GM19397 (cell line): Measurements from ENCODE around the gene TXNDC5.
"Not testable (repeated sequence)": the region's sequence is repeated elsewhere in the genome, so short reads cannot be mapped to it uniquely, and the experiment has no call there.

Experiments
- ATAC-seq: cut with Tn5 transposase; IDR thresholded peaks from one replicate; pipeline ENCODE4 v1.9.1; 2021; ENCODE audit warnings: mild to moderate bottlenecking, moderate library complexity; ENCODE audit not compliant: unreplicated experiment

Gene TXNDC5

DNA sequence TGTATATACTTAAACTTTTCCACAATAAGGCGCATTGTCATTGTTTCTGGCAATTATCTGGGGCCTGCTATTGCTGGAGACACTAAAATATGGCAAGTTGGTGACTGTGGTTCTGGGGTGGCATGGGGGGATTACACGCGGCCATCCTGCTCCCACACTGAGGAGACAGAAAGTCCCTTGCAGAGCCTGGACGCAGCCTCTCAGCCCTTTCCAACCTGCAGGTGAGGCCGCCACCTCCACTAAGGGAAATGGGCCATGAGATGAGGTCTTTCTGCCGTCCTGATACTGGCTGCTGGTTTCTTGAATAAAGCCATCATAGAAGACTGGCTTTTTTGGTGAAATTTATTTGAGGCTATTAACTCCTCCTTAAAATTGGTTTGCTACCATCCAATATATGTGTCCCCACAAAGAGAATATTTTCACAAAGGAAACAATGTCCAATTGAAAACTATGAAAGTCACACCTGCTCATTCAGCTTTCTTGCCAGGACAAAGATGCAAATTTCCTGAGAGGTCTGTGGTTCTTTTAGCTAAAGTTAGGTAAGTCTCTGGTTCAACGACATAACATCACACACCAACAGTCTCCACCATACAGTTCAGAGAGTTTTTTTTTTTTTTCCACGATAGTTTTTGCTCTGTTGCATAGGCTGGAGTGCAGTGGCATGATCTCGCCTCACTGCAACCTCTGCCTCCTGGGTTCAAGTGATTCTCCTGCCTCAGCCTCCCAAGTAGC is 13.0 kb downstream of the TXNDC5 start:
- no peak for ATAC-seq

DNA sequence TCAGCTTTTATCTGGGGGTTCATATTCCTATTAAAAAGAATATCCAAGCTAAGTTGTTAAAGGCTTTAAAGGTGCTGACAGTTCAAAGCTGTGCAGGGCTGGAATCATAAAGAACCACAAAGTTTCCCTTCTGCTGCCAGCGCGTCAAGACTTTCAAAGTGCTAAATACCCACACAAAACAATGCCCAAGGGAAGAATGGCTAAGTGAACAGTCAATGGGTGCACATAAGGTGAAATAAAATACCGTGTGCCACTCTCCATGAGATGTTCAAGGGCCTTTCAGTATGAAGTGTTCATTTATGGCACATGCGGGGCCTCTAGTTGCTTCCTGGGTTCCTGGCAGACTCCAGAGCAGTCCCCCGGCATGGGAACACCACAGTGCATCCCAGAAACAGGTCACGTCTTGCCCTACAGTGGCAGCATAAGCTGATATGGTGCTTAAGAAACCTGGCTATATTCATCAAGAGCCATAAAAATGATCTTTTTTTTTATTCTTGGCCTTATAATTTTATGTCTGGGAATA is 14.1 kb downstream of the TXNDC5 start:
- no peak for ATAC-seq

DNA sequence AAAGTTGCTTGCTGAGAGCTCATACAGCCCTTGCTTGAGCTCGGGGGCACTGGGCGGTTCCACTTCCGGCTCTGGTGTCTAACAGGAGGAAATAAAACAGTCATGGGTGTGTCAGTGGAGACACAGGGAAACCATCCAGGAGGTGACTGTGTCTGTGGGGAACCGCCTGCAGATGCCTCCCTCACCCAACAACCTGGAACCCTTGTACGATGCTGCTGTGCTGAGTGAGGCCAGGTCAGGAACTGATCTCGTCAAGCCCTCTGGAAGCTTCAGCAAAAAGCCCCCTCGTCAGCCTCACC is 15.5 kb downstream of the TXNDC5 start:
- no peak for ATAC-seq

DNA sequence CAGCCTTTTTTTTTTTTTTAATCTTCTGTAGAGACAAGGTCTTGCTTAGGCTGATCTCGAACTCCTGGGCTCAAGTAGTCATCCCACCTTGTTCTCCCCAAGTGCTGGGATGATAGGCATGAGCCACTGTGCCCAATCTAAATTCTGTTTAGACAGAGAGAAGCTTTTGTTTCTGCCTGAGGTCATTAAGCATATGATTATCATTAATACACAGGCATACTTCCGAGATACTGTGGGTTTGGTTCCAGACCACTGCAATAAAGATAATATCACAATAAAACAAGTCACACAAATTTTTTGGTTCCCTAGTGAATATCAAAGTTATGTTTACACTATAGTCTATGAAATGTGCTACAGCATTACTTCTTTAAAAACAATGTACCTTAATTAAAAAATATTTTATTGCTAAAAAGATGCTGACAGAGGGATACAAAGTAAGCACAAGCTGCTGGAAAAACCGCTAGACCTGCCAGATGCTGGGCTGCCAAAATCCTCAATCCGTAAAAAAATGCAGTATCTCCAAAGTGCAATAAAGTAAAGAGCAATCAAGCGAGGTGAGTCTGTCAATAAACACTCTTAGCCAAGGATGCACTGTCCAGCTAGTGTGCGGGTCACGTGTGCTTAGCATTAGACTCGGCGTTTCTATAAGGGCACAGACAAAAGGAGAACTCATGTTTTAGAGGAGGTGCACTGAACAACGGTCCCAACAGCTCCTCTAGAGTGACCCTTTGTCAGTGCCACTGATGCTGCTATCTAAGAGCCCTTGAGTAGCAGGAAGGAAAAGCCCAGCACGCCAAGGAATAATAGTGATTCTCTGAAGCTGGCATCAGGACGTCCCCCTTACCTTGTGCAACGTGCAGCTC is 16.1 kb downstream of the TXNDC5 start:
- no peak for ATAC-seq

DNA sequence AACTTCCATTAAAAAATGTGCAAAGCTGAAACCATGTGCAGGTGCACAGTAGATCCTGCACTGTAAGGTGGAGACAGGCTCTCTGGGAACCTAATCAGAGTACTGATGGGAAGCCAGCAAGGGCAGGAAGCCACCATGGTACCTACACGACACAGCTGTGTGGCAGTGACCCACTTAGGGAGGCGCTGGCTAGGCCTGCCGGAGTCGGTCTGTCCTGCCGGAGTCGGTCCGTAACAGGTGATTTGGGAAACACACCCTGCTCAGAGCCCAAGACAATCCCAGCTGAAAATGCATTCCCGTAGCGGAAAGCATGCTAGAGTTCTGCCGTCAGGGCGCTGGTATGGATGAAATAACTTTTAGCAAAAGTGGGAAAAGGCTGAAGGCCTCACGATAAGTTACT is 17.2 kb downstream of the TXNDC5 start:
- no peak for ATAC-seq

DNA sequence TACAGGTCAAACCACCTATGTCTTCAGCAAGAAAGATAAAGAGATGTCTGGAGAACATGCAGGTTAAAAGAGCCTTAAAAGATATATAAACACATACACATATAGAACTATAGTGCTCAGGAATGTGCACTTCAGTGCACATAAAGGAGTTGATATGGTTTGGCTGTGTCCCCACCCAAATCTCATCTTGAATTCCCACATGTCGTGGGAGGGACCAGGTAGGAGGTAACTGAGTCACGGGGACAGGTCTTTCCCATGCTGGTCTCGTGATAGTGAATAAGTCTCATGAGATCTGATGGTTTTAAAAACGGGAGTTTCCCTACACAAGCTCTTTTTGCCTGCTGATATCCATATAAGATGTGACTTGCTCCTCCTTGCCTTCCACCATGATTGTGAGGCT is 18.2 kb downstream of the TXNDC5 start:
- ATAC-seq: not testable (repeated sequence)

DNA sequence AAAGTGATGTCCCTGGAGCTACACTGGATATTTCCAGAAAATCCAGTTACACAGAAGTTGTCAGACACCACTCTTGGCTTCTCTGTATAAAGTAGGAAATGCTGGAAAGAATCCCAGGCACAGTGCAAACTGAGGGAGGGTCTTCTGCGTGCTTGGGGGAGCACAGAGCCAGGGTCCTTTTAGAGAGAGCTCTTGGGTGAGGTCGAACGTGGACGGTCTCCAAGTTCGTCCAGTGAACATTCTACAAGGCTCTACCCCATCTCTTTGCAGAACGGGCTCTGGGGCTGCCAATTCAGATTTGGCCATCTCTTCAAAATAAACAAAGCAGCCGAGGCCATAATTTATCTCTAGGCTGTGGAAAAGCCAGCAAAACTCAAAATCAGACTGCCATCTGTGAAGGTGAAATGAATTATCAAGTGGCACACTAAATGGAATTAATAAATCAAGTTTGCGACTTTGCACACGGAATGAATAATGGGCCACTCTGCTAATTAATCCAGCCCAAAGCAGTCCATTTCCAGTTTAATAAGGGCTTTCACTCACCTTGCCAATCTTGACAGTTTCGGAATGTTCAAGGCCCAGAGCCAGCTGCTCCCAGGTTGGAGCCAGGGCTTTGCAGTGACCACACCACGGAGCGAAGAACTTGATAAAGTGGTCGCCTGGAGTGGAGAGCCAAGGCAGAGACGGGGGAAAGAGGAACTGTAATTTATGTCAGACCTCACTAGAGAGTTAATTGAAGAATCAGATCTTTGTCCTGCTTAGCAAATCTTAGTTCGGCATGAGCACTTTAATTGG is 19.3 kb downstream of the TXNDC5 start:
- no peak for ATAC-seq

DNA sequence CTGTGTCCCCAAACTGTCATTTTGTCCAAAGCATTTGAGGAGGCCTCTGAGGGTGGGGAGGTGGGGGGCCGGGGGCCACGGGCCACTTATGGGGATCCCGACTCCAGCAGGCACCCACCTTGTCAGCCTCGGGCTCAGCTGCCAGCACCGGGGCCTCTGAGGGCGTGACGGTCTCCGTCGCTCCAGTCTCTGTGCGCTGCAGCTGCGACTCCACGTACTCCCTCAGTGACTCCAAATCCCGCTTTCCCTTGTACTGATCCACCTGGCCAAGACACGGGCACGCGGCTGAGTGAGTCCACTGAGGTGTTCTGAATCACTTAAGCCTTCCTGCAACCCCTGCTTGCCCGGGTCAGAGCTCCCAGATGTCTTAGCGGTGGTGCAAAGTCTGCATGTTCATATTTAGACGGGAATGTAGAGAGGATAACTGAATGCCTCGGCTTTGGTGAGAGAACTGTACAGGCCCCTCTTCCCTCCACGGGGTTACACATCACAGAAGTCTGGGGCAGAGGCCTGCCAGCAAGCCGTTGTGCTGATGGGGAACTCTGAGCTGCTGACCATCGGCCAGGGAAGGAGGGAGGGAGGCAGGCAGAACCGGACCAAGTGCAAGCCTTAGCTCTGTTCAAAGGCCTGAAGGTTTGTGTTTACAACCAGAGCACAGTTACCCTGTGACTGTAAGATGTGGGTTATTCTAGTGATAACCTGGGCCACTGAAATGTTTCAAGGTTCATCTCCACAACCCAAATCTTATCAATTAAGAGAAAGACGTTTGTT is 21.8 kb downstream of the TXNDC5 start:
- no peak for ATAC-seq

DNA sequence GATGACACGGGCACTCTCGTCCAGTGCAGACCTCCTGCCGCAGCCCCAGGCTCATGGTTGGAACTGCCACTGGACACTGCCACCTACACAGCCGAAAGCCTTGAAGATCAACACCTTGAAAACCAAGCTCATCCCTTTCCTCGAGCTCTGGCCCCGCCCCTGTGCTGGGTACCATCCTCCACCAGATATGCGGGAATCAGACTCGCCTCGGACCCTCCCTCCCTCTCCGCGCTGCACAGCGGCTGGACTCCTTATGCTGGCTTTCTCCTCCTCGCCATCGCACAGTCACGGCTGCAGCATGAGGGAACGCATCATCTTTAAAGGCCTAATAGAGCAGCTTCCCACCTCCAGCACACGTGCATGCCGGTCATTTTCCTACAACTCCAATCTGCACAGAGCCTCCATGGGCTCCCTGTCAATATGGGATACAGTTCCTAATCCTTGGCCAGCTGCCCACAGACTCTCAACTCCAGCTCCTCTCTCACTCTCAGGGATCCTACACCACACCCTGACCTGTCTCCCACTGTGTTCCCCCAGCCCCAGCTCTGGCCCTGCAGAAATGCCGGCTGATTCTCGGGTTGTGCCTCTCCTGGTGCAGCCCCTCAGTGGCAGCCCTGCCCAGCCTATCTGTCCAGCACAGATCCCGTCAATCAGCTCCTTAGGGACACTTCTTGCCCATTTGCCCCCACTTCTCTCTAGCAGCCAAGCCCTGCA is 23.2 kb downstream of the TXNDC5 start:
- no peak for ATAC-seq

DNA sequence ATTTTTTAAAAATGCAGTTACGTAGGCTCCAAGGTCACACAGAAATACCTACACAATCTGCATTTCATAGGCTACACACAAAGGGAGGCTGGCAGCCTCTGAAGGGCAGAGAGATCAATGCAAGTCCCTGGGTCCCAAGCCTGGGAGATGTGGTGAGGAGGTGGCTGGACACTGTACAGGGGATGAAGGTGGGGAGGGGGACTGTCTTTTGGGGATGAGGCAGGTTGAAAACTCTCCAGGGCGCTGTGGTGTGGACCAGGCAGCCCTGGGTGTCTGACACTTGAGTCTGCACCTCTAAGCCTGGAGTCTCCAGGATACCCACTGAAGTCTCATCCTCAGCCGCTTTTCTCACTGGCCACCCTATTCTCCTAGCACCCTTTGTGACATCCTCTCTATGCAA is 24.5 kb downstream of the TXNDC5 start:
- ATAC-seq: no peak

DNA sequence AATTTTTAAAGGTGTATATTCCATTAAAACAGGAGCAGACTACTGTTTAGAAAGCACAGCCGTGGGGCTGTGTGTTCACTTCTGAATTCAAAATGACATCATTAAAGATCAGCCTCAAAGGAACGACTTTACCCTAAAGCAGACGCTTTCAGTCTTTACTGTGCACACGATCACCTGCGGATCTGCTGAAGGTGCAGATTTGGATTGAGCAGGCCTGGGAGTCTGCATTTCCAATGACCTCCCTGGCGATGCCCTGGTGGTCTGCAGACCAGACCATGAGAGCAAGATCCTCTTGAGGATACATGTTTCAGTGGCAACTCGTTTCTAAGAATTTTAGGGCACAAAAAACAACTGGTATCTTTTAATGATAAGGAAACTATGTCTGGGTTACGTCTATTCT is 27.2 kb downstream of the TXNDC5 start:
- ATAC-seq: no peak

DNA sequence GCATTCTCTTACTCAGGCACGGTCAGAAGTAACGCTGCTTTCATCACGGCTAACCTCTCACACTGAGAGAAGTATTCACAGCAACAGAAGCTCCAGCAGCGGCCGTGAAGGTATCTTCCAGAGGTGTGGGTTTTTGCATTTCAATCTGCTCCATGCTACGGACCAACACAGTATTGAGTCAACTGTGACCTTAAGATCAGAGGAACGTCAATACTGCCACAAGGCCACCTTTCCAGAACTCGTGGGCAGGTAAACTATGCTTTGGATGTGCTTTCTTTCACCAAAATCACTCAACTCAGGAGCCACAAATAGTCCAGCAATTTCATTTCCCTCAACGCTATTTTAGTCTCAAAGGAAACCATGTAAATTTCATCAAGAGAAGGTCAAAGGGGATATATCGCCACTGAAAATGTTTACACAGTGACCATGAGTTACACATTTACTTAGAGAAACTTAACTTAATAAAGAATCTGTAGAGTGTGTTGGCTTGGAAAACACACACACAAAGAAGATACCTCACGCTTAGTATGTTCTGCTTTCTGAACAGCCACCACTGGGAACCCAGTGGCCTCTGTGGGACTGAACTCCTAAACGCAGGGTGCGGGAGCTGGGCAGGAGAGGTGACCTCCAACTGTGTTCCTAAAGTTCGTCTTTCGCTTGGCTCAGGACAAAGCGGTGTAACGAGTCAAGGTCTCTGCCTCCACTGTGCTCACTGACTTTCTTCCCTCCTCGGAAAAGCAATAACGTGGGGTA is 27.9 kb downstream of the TXNDC5 start:
- ATAC-seq: no peak

DNA sequence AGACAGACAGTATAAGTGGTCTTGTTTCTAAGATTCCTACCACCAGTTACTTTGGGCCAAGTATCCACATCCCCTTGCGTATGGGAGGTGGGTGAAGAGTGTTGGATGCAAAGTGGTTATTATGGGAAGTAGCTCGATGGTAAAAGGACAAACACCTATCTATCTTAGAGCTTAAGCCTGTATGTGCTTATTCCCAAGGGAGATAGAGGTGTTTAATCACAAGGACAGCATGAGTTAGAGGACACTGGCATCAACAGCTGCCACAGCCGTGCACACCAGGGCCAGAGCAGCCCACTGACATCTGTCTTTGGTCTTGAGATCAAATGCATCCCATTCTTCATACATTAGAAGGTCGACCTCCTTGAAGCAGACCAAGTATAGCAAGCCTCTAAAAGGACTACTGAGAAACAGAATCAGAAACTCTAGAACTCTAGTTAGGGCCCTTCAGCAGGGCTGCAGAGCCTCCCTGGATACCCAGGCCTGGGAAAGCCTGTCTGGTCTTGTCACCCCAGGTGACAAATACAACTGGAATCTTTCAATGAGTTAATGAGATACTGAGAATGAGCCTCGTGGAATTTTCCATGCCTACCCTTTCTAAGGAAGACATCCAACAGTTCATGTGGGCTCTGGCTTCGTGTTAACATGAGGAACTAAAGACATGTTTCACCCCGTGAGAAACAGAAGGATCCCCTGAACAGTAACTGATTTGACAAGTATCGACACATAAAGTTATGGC is 28.7 kb downstream of the TXNDC5 start:
- ATAC-seq: no peak

DNA sequence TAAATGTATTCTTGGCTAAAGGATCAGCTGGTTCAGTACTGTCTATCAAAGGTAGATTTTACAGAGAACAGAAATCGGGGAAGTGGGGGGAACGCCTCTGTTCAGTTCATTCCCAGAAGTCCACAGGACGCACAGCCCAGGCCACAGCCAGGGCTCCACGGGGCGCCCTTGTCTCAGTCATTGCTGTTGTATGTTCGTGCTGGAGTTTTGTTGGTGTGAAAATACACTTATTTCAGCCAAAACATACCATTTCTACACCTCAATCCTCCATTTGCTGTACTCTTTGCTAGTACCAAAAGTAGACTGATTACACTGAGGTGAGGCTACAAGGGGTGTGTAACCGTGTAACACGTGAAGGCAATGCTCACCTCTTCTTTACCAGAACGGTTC is 29.9 kb downstream of the TXNDC5 start:
- ATAC-seq: no peak

DNA sequence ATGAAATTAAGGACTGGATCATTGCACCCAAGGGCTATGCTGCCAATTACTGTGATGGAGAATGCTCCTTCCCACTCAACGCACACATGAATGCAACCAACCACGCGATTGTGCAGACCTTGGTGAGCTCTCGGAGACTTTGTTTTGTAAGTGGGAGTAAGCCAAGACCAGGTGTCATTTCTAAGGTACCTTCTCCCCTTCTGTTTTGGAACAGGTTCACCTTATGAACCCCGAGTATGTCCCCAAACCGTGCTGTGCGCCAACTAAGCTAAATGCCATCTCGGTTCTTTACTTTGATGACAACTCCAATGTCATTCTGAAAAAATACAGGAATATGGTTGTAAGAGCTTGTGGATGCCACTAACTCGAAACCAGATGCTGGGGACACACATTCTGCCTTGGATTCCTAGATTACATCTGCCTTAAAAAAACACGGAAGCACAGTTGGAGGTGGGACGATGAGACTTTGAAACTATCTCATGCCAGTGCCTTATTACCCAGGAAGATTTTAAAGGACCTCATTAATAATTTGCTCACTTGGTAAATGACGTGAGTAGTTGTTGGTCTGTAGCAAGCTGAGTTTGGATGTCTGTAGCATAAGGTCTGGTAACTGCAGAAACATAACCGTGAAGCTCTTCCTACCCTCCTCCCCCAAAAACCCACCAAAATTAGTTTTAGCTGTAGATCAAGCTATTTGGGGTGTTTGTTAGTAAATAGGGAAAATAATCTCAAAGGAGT is 30.4 kb downstream of the TXNDC5 start:
- no peak for ATAC-seq

DNA sequence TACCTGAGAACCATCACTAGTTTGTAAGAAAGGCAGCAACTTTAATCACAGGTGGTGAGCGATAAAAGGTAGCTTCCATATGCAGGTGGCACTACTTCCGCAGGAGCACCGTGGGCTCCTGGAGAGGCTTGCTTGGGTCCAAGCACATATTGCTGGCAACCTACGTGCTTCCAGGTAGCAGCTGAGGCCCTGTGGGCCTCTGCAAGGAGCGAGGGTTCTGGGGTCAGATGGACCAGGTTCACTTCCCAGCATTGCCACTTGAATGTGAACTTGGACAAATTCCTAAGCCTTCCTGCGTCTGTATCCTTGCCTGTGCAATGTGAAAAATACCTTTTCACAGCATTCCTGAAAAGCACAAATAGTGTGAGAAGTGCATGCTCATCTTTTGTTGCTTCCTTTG is 31.0 kb downstream of the TXNDC5 start:
- no peak for ATAC-seq

DNA sequence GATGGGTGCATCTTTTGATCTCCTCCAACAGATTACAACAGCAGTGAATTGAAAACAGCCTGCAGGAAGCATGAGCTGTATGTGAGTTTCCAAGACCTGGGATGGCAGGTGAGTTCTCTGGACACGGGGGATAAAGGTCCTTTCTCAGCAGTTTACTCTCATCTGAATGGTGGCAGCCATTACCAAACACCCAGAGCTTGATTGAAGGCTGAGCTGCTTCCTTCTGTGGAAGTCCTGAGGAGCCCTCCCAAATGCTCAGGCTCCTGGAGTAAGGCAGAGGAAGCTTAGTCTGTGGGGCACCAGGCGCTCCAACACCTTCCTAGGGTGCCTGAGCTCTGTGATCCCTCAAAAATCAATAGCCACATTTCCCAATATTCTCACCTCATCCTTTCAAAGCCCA is 31.5 kb downstream of the TXNDC5 start:
- ATAC-seq: no peak

DNA sequence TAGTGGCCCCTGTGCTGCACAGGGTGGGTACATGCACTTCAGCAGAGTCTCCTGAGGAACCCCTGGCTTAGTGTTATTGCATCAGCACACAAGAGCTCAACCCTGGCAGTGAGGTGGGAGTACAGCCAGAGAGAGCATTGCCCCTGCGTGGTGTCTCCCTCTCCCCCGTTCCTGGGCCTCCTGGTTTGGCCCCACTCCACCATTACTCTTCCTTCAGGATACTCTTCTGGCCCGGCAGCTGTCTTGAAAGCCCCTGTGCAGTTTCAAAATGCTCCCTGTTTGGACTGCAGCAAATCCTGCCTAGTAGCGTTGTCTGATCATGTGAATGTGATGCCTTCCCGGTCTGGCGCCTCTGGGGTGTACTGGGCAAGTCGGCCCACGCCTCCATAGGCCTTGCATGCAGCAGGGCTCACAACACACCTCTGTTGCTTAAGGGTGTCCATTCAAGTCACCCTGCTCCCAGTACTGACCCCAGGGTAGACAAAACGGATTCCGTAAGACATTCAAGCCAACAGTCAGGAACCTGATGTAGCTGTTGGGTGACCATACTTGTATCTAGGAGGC is 32.1 kb downstream of the TXNDC5 start:
- ATAC-seq: no peak
